ENCODE data around the gene CRHR1.

CRHR1 gene

DNA sequence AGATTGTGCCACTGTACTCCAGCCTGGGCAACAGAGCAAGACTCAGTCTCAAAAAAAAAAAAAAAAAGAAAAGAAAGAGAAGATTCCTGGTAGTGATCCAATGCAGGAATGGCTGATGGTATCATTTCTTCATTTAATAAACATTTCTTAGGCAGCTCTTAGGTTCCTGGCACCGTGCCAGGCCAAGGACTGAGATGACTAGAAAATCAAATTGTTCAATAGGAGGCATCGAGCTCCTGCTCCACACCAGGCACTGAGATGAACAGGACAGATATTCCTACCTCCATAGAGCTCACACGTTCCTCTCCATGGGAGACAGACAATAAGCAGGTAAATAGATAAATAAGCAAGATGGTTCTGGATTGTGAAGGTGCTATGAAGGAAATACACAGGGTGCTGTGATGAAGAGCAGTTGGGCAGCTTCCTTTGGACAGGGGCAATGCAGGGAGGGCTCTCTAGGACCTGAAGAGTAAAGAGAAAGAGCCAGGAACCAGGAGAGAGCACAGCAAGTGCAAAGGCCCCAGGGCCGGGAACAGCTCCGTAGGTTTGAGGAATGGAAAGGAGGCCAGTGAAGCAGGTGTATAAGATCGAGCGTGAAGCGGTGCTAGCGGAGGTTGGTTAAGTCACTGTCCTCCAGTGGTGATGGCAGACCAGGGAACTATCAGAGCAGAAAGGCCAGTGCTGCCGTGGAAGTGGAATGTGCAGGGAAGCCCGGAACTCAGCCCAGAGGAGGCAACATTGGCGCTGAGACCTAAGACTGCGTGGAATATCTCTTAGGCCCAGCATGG is 26.5 kb upstream of the CRHR1 start:
- in situ Hi-C loops (cut with MboI; ENCODE audit: low pct_unique_long_range_greater_than_20kb, low sequenced_read_pairs), result no loop called here
- no peak for DNase-seq

DNA sequence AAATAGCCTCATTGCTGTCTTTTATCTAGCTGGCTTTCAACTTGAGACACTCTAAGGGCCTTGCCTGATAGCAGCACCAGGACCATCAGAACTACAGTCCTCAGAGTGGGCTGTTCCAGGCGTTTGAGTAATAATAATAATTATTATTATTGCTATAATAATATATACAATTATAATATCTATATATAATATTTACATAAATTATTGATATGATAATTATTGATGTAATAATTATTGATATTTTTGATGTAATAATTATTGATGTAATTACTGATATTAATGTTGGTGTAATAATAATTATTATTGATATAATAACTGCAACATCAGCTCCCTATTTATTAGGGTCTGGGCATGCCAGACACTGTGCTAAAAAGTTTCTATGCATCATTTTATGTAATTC is 25.6 kb upstream of the CRHR1 start:
- in situ Hi-C loops (cut with MboI; ENCODE audit: low pct_unique_long_range_greater_than_20kb, low sequenced_read_pairs), result no loop called here

DNA sequence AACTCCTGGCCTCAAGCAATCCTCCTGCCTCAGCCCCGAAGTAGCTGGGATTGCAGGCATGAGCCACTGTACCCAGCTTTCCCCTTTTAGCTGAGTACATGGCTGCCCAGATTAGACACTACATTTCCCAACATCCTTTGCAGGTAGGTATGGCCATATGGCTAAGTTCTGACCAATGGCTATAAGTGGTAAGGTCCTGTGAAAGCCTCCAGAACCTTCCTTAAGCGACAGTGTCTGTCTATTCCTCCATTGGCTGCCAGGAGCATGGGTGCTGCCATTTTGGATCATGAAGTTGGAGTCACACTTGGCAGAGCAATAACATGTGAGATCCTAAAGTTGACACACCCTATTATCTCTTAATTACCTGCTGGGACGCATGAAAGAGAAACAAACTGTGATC is 24.4 kb upstream of the CRHR1 start:
- in situ Hi-C loops (cut with MboI; ENCODE audit: low pct_unique_long_range_greater_than_20kb, low sequenced_read_pairs), result no loop called here
- DNase-seq, result no peak

More for the DNA sequence above, 25.6 kb upstream of the CRHR1 start:
- no peak for DNase-seq

DNA sequence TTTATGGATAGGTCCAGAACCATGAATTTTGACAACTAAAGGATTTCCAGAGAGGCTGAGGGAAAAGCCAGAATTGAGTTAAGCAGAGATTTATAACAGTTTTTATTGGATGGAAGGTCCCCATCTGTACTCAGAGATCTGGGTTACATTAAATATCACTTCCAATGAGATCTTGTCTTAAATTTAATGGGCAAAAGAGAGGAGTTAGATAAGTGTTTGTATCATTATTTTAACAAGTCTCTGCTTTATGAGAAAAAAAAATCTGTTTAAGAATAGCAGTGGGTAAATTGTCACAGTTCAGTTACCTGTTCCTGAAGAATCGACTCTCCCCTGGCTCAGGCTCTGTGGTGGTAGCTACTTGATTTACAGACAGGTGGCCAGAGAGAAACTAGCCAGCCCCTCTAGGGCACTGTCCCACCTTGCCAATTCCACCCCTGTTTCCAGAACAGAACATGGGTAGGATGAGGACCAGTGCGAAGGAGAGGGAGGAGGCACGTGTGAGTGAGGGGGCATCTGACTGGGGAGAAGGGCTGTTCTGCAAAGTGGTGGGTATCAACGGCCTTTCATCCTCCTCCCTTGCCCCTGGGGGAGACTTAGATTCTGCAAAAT is 22.1 kb upstream of the CRHR1 start:
- in situ Hi-C loops (cut with MboI; ENCODE audit: low pct_unique_long_range_greater_than_20kb, low sequenced_read_pairs), result no loop called here

DNA sequence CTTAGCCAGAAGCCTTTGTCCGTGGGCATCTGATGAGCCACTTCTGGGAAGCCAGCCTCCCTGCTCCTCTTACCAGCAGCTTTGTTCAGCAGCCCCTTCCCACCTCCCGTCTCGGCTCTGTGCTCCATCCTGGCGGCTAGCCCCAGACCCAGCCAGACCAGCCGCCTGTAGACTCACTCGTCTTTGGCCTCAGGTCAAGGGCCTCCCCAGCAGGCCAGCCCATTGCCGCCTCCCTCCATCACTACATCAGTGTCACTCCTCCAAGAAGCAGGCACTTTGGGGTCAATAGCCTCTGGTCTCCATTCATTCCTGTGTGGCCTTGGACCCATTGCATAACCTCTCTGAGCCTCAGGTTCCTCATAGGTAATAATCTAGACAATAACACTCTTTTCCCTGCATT is 20.9 kb upstream of the CRHR1 start:
- in situ Hi-C loops (cut with MboI; ENCODE audit: low pct_unique_long_range_greater_than_20kb, low sequenced_read_pairs), result no loop called here

More for the DNA sequence above, 22.1 kb upstream of the CRHR1 start:
- no peak for DNase-seq

DNA sequence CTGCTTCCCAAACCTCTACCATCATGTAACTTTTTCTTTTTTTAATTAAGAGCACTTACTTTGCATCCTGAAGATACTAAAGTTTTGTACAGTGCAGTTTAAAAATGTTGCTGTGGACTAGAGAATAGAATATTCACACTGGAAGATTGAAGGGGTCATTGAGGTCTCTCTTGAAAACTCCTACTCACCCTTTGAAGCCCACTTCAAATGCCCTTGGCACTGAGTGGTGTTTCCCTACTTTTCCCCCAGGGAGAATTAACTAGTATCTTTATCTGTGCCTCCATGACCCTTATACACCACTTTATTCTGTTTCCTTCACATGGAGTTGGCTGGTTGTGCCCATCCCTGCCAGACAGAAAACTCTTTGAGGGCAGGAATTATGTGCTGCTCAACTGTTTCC is 19.6 kb upstream of the CRHR1 start:
- DNase-seq, result no peak
- in situ Hi-C loops (cut with MboI; ENCODE audit: low pct_unique_long_range_greater_than_20kb, low sequenced_read_pairs), result no loop called here

More for the DNA sequence above, 20.9 kb upstream of the CRHR1 start:
- no peak for DNase-seq

DNA sequence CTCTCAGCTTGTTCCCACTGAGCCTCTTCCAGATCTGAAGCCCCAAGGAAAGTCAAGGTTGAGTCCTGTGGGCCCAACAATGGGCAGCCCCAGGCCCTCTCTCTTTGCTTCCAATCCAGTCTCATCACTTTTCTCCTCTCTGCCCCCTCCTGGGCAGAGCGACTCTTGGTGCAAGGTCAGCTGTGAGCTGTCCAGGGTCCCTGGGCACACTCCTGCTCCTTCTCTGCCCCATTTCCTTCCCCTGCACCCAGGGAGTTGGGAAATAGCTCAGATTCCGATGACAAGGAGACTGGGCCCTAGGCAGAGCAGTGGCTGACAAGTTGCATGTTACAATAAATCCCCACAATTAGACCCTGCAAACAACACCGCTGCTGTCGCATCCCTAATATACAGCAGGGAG is 16.1 kb upstream of the CRHR1 start:
- no peak for DNase-seq
- in situ Hi-C loops (cut with MboI; ENCODE audit: low pct_unique_long_range_greater_than_20kb, low sequenced_read_pairs), result no loop called here

DNA sequence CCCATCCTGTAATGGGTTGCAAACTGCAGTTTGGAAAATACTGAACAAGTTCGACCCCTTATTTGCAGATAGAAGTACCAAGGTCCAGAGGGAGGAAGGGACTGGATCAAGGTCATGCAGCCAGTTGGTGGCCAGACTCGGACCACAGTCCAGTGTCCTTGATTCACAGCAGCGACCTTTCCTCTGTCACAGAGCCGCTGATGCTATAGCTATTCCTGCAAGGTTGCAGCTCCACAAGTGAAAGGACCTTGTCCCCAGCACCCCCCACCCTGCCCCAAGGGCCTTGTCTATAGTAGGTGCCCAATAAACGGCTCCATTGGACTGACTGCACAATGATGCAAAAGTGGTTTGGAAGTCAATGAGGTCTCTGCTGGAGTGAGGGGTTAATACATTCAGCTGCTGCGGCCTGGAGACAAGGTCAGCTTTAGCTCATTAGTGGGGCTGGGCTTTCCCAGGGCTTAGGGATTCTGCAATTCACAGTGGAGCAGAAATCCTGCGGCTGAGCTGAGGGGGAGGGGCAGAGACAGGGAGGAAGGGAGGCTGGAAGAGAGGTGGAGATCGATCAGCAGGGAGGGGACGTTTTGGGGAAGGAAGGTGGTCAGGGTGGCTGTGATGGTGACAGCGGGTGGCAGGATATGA is 13.4 kb upstream of the CRHR1 start:
- no peak for DNase-seq
- in situ Hi-C loops (cut with MboI; ENCODE audit: low pct_unique_long_range_greater_than_20kb, low sequenced_read_pairs), result no loop called here

DNA sequence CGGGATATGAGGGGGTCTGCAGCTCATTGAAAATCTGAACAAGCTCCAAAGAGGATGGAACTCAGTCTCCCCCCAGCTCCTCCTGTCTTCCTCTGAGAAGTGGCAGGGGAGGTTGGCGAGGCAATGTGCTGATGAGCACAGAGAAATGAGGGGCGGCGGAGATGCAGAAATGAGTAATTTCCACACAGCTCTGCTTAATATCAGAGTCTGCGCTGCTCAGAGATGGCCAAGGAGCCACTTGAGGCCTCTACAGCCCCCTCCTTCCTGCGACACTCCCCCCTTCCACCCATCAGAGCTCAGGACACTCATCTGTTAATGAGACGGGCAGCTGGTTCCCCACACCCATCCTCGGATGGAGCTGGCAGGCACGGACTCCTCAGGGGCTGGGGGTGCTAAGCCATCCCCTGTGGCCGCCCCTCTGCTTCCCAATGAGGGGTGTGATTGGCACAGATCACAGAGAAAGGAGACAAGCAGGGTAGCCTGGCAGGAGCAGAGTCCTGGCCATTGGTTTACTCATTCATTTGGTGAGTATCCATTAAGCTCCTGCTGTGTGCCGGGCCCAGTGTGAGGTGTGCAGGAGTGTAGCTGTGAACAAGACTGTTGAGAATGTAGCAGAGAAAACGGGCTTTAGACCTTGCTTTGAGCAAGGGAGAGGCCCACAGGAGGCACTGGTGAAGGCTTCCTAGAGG is 12.7 kb upstream of the CRHR1 start:
- in situ Hi-C loops (cut with MboI; ENCODE audit: low pct_unique_long_range_greater_than_20kb, low sequenced_read_pairs), result no loop called here
- DNase-seq, result no peak

DNA sequence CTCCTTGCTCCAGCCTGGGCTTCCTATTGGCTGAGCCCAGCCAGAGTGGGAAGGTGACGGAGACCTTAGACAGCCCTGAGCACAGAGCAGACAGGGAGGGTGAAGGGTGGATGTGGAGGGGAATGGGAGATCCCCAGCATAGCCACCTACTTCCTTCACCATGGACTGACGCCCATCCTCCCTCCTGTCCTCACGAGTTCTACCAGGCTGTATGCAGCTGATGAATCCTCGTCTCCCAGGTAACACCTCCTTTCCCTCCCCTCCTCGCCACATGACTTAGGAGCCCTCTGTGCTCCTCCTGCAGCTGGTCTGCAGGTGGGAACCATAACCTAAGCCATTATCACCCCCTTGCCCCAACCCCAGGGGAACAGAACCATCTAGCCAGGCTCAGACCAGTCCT is 9.0 kb upstream of the CRHR1 start:
- in situ Hi-C loops (cut with MboI; ENCODE audit: low pct_unique_long_range_greater_than_20kb, low sequenced_read_pairs), result no loop called here
- no peak for DNase-seq

DNA sequence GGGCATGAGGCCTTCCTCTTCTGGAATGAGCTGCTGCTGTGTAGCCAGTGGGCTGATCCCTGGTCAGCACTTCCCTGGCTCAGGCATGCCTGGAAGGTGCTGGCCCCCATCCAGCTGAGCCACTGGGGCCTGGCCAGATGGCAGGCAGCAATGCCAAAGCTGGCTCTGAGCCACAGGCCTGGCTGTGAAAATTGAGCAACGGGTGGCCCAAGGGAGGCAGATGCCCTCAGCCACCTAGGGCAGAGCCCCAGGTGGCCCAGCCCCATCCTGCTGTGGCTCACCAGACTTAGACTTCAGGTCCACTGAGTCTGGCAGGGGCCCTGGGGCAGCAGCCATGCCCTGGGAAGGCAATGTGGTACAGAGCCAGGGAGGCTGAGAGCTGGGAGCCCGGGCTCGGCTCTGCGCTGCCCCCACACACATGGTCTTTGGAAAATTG is 8.5 kb upstream of the CRHR1 start:
- DNase-seq, result no peak
- in situ Hi-C loops (cut with MboI; ENCODE audit: low pct_unique_long_range_greater_than_20kb, low sequenced_read_pairs), result no loop called here

DNA sequence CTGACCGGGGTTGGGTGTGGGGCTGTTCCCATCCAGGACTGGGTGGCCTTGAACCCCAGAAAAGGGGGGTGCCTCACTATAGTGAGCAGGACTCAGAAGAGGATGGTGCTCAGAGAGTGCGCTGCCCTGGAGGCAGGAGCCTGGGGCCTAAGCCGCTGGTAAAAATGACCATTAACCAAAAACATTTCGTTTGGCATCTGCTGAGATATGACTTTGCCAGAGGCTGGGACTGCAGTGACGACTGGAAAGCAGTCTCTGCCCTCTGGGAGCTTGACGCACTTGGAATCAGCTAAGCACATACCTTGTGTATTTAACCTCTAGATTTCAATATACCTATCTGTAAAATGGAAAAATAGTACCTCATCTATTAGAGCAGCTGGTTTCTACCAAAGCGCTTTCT is 7.2 kb upstream of the CRHR1 start:
- in situ Hi-C loops (cut with MboI; ENCODE audit: low pct_unique_long_range_greater_than_20kb, low sequenced_read_pairs), result no loop called here
- DNase-seq, result no peak

DNA sequence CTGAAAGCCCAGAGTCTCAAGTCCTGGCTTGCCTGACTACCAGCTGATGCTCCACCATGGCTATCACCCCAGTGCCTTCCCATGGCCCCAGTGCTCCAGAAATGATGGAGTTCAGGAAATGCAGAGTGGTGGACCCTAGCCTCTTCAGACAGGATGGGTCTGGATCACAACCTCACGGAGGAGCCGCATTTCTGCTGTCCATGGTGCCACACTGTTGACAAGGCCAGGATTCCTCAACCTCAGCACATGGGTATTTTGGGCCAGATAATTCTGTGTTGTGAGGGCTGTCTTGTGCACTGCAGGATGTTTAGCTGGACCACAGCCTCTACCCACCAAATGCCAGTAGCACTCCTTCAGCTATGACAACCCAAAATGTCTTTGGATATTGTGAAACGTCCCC is 6.7 kb upstream of the CRHR1 start:
- DNase-seq, result no peak
- in situ Hi-C loops (cut with MboI; ENCODE audit: low pct_unique_long_range_greater_than_20kb, low sequenced_read_pairs), result no loop called here

DNA sequence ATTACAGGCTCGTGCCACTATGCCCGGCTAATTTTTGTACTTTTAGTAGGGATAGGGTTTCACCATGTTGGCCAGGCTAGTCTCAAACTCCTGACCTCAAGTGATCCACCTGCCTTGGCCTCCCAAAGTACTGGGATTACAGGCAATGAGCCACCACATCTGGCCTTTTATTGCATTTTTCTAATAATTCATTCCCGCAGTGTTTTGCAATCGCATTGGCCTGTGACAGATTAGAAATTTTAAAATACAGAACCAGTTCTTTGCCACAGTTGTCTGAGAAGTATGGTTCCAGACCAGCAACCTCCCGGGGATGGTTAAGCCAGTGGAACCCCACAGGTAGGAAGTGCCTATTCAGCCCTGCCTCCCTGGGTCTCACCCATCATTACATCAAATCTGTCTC is 3.2 kb upstream of the CRHR1 start:
- DNase-seq, result no peak
- in situ Hi-C loops (cut with MboI; ENCODE audit: low pct_unique_long_range_greater_than_20kb, low sequenced_read_pairs), result no loop called here

DNA sequence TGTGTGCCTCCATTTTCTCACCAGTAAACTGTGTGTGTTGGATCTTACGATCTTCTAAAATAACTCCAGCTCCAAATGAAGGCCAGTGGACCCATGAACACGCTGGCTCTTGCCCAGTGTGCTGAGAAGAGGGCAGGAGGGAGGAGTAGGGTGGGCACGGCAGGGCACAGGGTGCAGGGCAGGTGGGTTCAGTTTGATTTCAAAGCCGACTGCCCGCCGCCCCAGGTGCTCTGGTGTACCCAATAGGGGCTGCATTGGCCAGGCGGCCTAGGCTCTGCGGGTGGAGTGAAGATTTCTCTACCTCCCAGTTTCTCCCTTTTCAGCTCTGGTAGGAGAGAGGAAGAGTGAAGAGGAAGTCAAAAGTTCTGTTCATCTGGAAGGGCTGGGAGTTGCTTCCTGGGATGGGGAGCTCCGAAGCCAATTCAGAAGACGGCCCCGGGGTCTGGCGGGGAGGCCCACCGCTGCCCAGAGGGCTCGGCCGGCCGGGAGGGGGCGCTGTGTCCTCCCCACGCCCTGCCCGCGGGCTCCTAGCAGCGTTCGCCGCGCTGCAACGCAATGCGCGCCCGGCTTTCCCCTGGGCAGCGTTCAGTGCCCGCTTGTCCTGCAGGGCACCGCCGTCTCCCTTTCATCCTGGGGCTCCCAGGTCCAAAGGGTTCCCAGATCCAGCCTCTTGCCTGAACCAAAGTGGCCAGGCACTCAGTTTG is 1.1 kb upstream of the CRHR1 start:
- in situ Hi-C loops (cut with MboI; ENCODE audit: low pct_unique_long_range_greater_than_20kb, low sequenced_read_pairs), result no loop called here
- DNase-seq, result peak; percentile 37

DNA sequence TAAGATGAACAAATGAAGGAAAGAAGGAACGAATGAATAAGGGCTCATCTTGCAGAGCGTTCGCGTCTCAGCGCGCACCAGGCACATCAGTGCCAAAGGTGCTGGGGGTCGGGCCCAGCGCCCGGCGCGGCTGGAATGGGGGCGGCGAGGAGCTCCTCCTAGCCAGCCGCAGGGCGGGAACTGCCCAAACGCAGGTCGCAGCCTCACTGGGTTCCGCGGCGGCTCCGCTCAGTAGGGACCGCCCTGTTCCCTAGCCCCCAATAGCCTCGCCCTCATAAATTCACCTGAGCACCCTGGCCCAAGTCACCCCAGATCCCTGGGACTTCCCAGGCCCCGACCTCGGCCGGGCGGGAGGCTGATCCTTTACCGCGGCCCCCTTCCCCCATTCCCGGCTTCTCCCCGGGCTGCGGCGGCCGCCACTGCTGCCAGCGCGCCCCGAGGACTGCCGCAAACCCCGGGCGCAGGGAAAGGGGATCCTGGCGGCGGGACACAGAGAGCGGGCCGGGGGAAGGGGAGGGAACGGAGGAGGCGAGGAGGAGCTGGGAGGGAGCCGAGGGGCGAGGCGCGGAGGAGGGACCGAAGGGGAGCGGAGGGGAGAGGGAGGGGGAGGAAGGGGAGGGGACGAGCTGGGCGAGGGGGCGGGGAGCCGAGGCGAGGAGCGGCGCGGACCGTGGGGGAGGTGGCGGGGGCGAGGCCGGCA is 377 bp upstream of the CRHR1 start:
- DNase-seq, result no peak
- in situ Hi-C loops (cut with MboI; ENCODE audit: low pct_unique_long_range_greater_than_20kb, low sequenced_read_pairs), result no loop called here

DNA sequence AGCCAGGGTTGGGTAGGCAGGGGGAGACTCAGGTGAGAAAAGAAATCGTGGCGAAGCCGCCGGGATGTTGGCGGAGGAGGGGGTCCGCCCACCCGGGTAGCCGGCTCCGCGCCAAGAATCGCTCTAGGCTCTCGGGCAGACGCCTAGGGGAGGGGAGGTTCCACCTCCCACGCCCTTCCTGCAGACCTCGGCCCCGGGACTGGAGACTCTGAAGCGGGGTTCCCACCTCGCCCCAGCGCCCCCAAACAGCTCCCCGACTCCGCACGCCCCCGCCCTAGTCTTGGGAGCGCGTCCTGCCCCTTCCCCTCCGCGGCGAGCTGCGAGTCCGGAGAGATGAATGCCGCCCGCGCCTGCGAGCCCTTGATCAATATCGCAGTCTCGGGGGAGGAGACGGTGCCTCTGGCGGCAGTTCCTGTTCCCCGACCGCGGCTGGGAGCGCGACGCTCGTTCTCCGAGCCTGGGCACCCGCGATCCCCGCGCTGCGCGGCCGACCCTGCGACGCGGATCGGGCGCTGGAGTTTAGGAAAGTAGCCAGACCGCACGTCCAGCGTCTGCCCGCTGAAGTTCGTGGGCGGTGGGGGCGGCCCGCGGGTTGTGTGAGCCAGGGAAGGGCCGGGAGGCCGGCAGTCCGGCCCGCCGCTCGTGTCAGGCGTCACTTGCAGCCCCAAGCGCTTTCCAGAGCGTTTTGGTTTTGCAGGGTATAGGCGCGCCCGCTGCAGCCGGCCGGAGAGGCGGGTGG is 790 bp downstream of the CRHR1 start:
- in situ Hi-C loops (cut with MboI; ENCODE audit: low pct_unique_long_range_greater_than_20kb, low sequenced_read_pairs), result no loop called here
- DNase-seq, result peak; percentile 48

DNA sequence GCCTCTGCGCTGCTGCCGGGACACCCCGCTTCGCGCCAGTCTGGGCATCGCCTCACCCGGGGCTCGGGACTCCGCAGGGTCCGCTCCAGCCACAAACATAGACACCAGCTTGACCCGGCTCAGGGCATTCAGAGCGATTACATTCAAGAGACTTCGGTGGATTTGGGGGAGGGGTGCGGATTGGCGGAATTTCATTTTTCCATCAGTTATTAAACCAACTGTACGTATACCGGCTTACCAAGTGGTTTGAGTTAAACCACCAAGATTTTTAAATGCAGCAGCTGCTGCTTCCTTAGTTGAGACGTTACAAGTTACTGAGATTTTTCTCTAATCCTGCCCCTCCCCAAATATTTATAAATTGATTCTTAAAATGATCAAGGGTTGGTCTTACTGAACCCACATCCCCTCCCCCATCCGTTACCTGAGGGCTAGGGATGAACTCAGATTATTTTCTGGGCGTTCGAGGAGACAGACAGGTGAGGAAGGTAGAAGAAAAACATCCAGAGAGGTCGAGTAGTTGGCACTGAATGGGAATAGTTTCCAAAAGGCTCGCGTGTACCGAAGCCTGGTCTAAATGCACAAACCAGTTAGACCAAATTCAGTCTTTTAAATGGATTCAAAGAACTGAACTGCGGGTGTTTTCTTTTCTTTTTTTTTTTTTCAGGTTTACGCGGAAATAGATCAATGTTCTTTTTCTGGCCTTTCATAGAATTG is 1.5 kb downstream of the CRHR1 start:
- in situ Hi-C loops (cut with MboI; ENCODE audit: low pct_unique_long_range_greater_than_20kb, low sequenced_read_pairs), result no loop called here

More for the DNA sequence above, 1.5 kb downstream of the CRHR1 start:
- no peak for DNase-seq
